Kasumi-1 (cell line): ENCODE data around the gene SMTN.
"Not testable (repeated sequence)": the region's sequence is repeated elsewhere in the genome, so short reads cannot be mapped to it uniquely, and the experiment has no call there.

Source experiments
- DNase-seq, 2 experiments: peaks; one replicate each; lab custom pipeline; 2025; lab: John Stamatoyannopoulos, UW

The SMTN gene

GRCh38 chr22:31080848-31081649, at the start of gene SMTN:
Gene SMTN (plus strand): TSS chr22:31081318. CDS start chr22:31083259, 1,941 bp downstream.
- DNase-seq = peak; percentile 81 to 83

- DNase-seq = no peak
Measured at GRCh38 chr22:31036671-31037550, 44.2 kb upstream of the SMTN start.

GRCh38 chr22:31038686-31039085, 42.4 kb upstream of the SMTN start:
- DNase-seq = no peak

GRCh38 chr22:31039393-31039792, 41.7 kb upstream of the SMTN start:
- no peak for DNase-seq

GRCh38 chr22:31040542-31041398, 40.3 kb upstream of the SMTN start:
- DNase-seq = no peak

- no peak for DNase-seq
Measured at GRCh38 chr22:31044262-31044861, 36.8 kb upstream of the SMTN start.

GRCh38 chr22:31045900-31046538, 35.1 kb upstream of the SMTN start:
- no peak for DNase-seq

GRCh38 chr22:31046539-31047226, 34.4 kb upstream of the SMTN start:
- no peak for DNase-seq

GRCh38 chr22:31048570-31048969, 32.5 kb upstream of the SMTN start:
- no peak for DNase-seq

GRCh38 chr22:31049815-31050420, 31.2 kb upstream of the SMTN start:
- no peak for DNase-seq

GRCh38 chr22:31055117-31055634, 25.9 kb upstream of the SMTN start:
- no peak for DNase-seq

GRCh38 chr22:31055635-31056159, 25.4 kb upstream of the SMTN start:
- no peak for DNase-seq

GRCh38 chr22:31056986-31057599, 24.0 kb upstream of the SMTN start:
- no peak for DNase-seq

GRCh38 chr22:31059663-31060062, 21.5 kb upstream of the SMTN start:
- not testable (repeated sequence) for DNase-seq

GRCh38 chr22:31062566-31063230, 18.4 kb upstream of the SMTN start:
- no peak for DNase-seq

GRCh38 chr22:31064369-31064768, 16.7 kb upstream of the SMTN start:
- DNase-seq = no peak

- DNase-seq = no peak
Measured at GRCh38 chr22:31068970-31069369, 12.1 kb upstream of the SMTN start.

- DNase-seq = not testable (repeated sequence)
Measured at GRCh38 chr22:31069691-31070314, 11.3 kb upstream of the SMTN start.
